Transverse colon (tissue), 4 donors: ENCODE results near the gene UTP25.

Experiments
- POLR2A ChIP-seq: fragments of 450-650 bp; IDR thresholded peaks from one replicate; pipeline ENCODE4 v1.6.1; 2016; ENCODE audit warnings: antibody characterized with exemption, mild to moderate bottlenecking, moderate library complexity
- POLR2AphosphoS5 ChIP-seq, 3 donors: sonication (generic); formaldehyde crosslinking; IDR thresholded peaks; one replicate each; pipeline ENCODE4 v1.6.1; 2016; ENCODE audit warnings: antibody characterized with exemption in 3 of 3
- TF ChIP-seq, protein P1 (sequence below), 5 experiments: fragments of 200-600 bp in 3 of 5; fragments of 450-650 bp in 2 of 5; sonication (generic) in 3 of 5; IDR thresholded peaks; 1 replicate in 2 of 5; 2 replicates in 3 of 5; pipeline ENCODE4 v1.5.1; 2016 to 2017; ENCODE audit warnings: antibody characterized with exemption in 5 of 5, inconsistent platforms in 3 of 5, mild to moderate bottlenecking in 2 of 5, moderate library complexity in 1 of 5

- TF ChIP-seq POLR2AphosphoS5 (IDR thresholded peaks at IDR 0.05) (no peak), POLR2A (no peak)
- TF ChIP-seq, protein P1, sequence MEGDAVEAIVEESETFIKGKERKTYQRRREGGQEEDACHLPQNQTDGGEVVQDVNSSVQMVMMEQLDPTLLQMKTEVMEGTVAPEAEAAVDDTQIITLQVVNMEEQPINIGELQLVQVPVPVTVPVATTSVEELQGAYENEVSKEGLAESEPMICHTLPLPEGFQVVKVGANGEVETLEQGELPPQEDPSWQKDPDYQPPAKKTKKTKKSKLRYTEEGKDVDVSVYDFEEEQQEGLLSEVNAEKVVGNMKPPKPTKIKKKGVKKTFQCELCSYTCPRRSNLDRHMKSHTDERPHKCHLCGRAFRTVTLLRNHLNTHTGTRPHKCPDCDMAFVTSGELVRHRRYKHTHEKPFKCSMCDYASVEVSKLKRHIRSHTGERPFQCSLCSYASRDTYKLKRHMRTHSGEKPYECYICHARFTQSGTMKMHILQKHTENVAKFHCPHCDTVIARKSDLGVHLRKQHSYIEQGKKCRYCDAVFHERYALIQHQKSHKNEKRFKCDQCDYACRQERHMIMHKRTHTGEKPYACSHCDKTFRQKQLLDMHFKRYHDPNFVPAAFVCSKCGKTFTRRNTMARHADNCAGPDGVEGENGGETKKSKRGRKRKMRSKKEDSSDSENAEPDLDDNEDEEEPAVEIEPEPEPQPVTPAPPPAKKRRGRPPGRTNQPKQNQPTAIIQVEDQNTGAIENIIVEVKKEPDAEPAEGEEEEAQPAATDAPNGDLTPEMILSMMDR (IDR thresholded peaks at IDR 0.05): no peak
Observed at GRCh38 chr1:209837671-209838070, 9.9 kb downstream of the UTP25 start.
